OCI-LY3 (cell line): Measurements from ENCODE around the gene ZNHIT3.

Experiments used
- EZH2phosphoT487 ChIP-seq: fragments of 200-600 bp; shearing (Covaris generic); IDR thresholded peaks from 2 replicates; pipeline ENCODE4 v1.6.1; 2018; ENCODE audit warnings: antibody characterized with exemption, mixed run types, low read depth
- TF ChIP-seq, protein P1 (sequence below): fragments of 200-600, 300-600 bp; sonication (generic); IDR thresholded peaks from 2 replicates; pipeline ENCODE4 v1.5.1; 2014; ENCODE audit warnings: antibody characterized with exemption, low read length, low read depth

DNA sequence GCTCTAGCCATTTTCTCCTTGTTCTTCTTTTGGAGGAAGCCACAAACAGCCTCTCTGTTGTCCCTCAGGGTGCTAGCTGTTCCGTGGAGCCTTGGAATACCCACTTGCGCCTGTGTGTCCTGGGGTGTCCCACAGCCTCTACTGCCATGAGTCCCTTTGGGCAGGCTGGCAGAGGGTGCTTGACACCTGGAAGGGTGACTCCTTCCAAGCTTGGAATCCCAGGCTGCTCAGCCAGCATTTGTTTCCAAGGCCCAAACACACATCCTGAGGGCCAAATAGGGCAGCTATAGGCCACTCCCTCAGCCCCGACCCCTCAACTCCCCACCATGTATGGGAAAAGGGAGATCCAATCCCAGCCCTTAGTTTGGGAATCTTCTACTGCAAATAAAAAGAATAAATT is 14.9 kb downstream of the ZNHIT3 start:
- TF ChIP-seq, protein P1, sequence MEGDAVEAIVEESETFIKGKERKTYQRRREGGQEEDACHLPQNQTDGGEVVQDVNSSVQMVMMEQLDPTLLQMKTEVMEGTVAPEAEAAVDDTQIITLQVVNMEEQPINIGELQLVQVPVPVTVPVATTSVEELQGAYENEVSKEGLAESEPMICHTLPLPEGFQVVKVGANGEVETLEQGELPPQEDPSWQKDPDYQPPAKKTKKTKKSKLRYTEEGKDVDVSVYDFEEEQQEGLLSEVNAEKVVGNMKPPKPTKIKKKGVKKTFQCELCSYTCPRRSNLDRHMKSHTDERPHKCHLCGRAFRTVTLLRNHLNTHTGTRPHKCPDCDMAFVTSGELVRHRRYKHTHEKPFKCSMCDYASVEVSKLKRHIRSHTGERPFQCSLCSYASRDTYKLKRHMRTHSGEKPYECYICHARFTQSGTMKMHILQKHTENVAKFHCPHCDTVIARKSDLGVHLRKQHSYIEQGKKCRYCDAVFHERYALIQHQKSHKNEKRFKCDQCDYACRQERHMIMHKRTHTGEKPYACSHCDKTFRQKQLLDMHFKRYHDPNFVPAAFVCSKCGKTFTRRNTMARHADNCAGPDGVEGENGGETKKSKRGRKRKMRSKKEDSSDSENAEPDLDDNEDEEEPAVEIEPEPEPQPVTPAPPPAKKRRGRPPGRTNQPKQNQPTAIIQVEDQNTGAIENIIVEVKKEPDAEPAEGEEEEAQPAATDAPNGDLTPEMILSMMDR, result no peak
- no peak for TF ChIP-seq EZH2phosphoT487
